HepG2 (cell line): ENCODE data around the gene ZXDC. TPM values are rescaled to one million over a fixed set of nuclear protein-coding genes. Genes with fewer than 3 reads are reported as not detected.

Source experiments
- KDM2A ChIP-seq: sonication (generic); formaldehyde crosslinking; IDR thresholded peaks from 2 replicates; pipeline ENCODE4 v1.4.0; 2020; ENCODE audit warnings: low read depth, missing genetic modification reagents, borderline replicate concordance
- LBX2 ChIP-seq: sonication (generic); formaldehyde crosslinking; IDR thresholded peaks from 2 replicates; pipeline ENCODE4 v1.5.0; 2020; ENCODE audit warnings: missing genetic modification reagents, mild to moderate bottlenecking, borderline replicate concordance
- LCORL ChIP-seq, 2 experiments: fragments of 450-650 bp in 1 of 2; sonication (generic) in 1 of 2; formaldehyde crosslinking in 1 of 2; IDR thresholded peaks; 2 replicates each; pipeline versions ENCODE4 v1.5.0 to v1.6.1; 2017 to 2020; ENCODE audit warnings: antibody characterized with exemption in 1 of 2, missing genetic modification reagents in 1 of 2
- PRDM4 ChIP-seq: sonication (generic); formaldehyde crosslinking; IDR thresholded peaks from 2 replicates; pipeline ENCODE4 v1.9.0; 2021; ENCODE audit warnings: missing genetic modification reagents, borderline replicate concordance
- RXRB ChIP-seq: IDR thresholded peaks from 2 replicates; pipeline ENCODE4 v1.6.1; 2016; ENCODE audit warnings: borderline replicate concordance, missing genetic modification reagents, missing compliant biosample characterization
- SNAI1 ChIP-seq: sonication (generic); formaldehyde crosslinking; IDR thresholded peaks from 2 replicates; pipeline ENCODE4 v1.5.0; 2020; ENCODE audit warnings: mild to moderate bottlenecking, missing genetic modification reagents, borderline replicate concordance
- SSRP1 ChIP-seq: IDR thresholded peaks from 2 replicates; pipeline ENCODE4 v1.6.1; 2016; ENCODE audit warnings: control low read depth
- TARDBP ChIP-seq: sonication (generic); formaldehyde crosslinking; IDR thresholded peaks from 2 replicates; pipeline ENCODE4 v1.8.0; 2022; ENCODE audit warnings: mild to moderate bottlenecking, missing genetic modification reagents
- ZNF333 ChIP-seq: sonication (generic); formaldehyde crosslinking; IDR thresholded peaks from 2 replicates; pipeline ENCODE4 v1.4.0; 2020; ENCODE audit warnings: mild to moderate bottlenecking, missing genetic modification reagents, borderline replicate concordance
- ZNF782 ChIP-seq: sonication (generic); formaldehyde crosslinking; IDR thresholded peaks from 2 replicates; pipeline ENCODE4 v1.4.0; 2020; ENCODE audit warnings: missing genetic modification reagents, mild to moderate bottlenecking, borderline replicate concordance
- polyA plus RNA-seq, 8 experiments: library from polyadenylated mRNA; depleted of rRNA in 3 of 8; stranded (reverse) in 7 of 8; unstranded in 1 of 8; fragments of >200 nt; fragmentation: Illumina TruSeq in 4 of 8; extraction: Trizol in 4 of 8; gene quantifications; 2 replicates each; pipeline versions ENCODE4 v1.2.1 to v1.2.3, GENCODE V29; 2011 to 2016; ENCODE audit warnings: low read depth in 4 of 8, missing spikeins in 1 of 8, mixed read lengths in 1 of 8; ENCODE audit not compliant: insufficient read depth in 1 of 8
- total RNA-seq, 5 experiments: library from RNA; depleted of rRNA; stranded (reverse); fragments of >200 nt; fragmentation: Illumina TruSeq; extraction: Trizol; gene quantifications; 2 replicates each; pipeline ENCODE4 v1.2.3, GENCODE V29; 2016; ENCODE audit warnings: low read depth in 1 of 5
- TF ChIP-seq, protein P1 (sequence below): sonication (generic); formaldehyde crosslinking; IDR thresholded peaks from 2 replicates; pipeline ENCODE4 v1.4.0; 2020; ENCODE audit warnings: mild to moderate bottlenecking, missing genetic modification reagents, borderline replicate concordance
- TF ChIP-seq, protein P2 (sequence below): sonication (generic); formaldehyde crosslinking; IDR thresholded peaks from 2 replicates; pipeline ENCODE4 v1.4.0; 2020; ENCODE audit warnings: missing genetic modification reagents; ENCODE audit errors: not compliant biosample characterization
- TF ChIP-seq, protein P3 (sequence below): sonication (generic); formaldehyde crosslinking; IDR thresholded peaks from 2 replicates; pipeline ENCODE4 v1.4.0; 2020; ENCODE audit warnings: missing genetic modification reagents
- TF ChIP-seq, protein P4 (sequence below): IDR thresholded peaks from 2 replicates; pipeline ENCODE4 v1.6.1; 2016; ENCODE audit warnings: missing biosample characterization, missing genetic modification reagents, low read depth

Gene ZXDC
- total and polyA plus RNA-seq, 2 of the 13 experiments (the other 11 are each of a cell fraction or from before 2014, with no cell fraction given): 17.6 to 21.2 TPM

GRCh38 chr3:126517986-126518778, 42.5 kb upstream of the ZXDC start (continued):
- TF ChIP-seq LBX2 (CRISPR knock-in tag) (no peak), KDM2A (CRISPR knock-in tag) (peak; percentile 31; the same call in 1 of the 2 replicates), SNAI1 (CRISPR knock-in tag) (0 out of 2 replicates have a peak, but pooled peaks have one; percentile 33), LCORL (IDR thresholded peaks at IDR 0.05) (no peak), LCORL (CRISPR knock-in tag; IDR thresholded peaks at IDR 0.05) (peak; percentile 74), PRDM4 (no peak), ZNF333 (CRISPR knock-in tag) (0 out of 2 replicates have a peak, but pooled peaks have one; percentile 43), ZNF782 (CRISPR knock-in tag) (no peak), SSRP1 (CRISPR knock-in tag) (0 out of 2 replicates have a peak, but pooled peaks have one; percentile 24), TARDBP (CRISPR knock-in tag) (no peak), RXRB (no peak)
- TF ChIP-seq, protein P1, sequence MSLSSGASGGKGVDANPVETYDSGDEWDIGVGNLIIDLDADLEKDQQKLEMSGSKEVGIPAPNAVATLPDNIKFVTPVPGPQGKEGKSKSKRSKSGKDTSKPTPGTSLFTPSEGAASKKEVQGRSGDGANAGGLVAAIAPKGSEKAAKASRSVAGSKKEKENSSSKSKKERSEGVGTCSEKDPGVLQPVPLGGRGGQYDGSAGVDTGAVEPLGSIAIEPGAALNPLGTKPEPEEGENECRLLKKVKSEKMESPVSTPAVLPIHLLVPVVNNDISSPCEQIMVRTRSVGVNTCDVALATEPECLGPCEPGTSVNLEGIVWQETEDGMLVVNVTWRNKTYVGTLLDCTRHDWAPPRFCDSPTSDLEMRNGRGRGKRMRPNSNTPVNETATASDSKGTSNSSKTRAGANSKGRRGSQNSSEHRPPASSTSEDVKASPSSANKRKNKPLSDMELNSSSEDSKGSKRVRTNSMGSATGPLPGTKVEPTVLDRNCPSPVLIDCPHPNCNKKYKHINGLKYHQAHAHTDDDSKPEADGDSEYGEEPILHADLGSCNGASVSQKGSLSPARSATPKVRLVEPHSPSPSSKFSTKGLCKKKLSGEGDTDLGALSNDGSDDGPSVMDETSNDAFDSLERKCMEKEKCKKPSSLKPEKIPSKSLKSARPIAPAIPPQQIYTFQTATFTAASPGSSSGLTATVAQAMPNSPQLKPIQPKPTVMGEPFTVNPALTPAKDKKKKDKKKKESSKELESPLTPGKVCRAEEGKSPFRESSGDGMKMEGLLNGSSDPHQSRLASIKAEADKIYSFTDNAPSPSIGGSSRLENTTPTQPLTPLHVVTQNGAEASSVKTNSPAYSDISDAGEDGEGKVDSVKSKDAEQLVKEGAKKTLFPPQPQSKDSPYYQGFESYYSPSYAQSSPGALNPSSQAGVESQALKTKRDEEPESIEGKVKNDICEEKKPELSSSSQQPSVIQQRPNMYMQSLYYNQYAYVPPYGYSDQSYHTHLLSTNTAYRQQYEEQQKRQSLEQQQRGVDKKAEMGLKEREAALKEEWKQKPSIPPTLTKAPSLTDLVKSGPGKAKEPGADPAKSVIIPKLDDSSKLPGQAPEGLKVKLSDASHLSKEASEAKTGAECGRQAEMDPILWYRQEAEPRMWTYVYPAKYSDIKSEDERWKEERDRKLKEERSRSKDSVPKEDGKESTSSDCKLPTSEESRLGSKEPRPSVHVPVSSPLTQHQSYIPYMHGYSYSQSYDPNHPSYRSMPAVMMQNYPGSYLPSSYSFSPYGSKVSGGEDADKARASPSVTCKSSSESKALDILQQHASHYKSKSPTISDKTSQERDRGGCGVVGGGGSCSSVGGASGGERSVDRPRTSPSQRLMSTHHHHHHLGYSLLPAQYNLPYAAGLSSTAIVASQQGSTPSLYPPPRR (CRISPR knock-in tag): no peak
- TF ChIP-seq, protein P2, sequence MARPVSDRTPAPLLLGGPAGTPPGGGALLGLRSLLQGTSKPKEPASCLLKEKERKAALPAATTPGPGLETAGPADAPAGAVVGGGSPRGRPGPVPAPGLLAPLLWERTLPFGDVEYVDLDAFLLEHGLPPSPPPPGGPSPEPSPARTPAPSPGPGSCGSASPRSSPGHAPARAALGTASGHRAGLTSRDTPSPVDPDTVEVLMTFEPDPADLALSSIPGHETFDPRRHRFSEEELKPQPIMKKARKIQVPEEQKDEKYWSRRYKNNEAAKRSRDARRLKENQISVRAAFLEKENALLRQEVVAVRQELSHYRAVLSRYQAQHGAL (CRISPR knock-in tag): no peak
- TF ChIP-seq, protein P3, sequence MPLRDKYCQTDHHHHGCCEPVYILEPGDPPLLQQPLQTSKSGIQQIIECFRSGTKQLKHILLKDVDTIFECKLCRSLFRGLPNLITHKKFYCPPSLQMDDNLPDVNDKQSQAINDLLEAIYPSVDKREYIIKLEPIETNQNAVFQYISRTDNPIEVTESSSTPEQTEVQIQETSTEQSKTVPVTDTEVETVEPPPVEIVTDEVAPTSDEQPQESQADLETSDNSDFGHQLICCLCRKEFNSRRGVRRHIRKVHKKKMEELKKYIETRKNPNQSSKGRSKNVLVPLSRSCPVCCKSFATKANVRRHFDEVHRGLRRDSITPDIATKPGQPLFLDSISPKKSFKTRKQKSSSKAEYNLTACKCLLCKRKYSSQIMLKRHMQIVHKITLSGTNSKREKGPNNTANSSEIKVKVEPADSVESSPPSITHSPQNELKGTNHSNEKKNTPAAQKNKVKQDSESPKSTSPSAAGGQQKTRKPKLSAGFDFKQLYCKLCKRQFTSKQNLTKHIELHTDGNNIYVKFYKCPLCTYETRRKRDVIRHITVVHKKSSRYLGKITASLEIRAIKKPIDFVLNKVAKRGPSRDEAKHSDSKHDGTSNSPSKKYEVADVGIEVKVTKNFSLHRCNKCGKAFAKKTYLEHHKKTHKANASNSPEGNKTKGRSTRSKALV: no peak
- TF ChIP-seq, protein P4, sequence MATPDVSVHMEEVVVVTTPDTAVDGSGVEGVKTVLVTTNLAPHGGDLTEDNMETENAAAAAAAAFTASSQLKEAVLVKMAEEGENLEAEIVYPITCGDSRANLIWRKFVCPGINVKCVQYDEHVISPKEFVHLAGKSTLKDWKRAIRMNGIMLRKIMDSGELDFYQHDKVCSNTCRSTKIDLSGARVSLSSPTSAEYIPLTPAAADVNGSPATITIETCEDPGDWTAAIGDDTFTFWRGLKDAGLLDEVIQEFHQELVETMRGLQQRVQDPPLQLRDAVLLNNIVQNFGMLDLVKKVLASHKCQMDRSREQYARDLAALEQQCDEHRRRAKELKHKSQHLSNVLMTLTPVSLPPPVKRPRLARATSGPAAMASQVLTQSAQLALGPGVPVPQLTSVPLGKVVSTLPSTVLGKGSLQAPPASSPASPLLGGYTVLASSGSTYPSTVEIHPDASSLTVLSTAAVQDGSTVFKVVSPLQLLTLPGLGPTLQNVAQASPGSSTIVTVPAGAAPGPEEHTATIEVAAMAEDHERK (CRISPR knock-in tag): no peak
